Measurements from ENCODE around the gene FLYWCH1. TPM values are rescaled to one million over a fixed set of nuclear protein-coding genes. Genes with fewer than 3 reads are reported as not detected.

FLYWCH1 gene
- total and polyA plus RNA-seq, 8 donors: 11.5 to 40.4 (median 16.5) TPM

DNA sequence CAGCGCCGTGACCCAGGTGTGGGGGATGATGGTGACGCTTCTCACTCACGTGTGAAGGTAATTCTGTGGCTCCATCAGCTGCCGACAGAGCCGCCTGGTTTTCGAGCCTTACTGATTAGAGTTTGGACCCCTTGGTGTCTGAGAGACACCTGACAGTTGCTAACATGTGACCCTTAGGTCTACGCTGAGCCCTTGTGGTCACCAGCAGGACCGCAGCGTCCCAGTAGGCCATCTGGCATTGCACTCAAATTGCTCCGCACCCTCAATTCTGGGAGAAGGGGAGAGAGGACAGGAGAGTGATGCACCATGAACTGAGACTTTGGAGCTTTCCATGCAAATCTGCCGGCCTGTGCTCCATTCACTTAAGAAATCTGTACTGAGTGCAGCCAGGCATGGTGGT lies 2.5 kb downstream of the FLYWCH1 start:
- TF ChIP-seq, protein P1, sequence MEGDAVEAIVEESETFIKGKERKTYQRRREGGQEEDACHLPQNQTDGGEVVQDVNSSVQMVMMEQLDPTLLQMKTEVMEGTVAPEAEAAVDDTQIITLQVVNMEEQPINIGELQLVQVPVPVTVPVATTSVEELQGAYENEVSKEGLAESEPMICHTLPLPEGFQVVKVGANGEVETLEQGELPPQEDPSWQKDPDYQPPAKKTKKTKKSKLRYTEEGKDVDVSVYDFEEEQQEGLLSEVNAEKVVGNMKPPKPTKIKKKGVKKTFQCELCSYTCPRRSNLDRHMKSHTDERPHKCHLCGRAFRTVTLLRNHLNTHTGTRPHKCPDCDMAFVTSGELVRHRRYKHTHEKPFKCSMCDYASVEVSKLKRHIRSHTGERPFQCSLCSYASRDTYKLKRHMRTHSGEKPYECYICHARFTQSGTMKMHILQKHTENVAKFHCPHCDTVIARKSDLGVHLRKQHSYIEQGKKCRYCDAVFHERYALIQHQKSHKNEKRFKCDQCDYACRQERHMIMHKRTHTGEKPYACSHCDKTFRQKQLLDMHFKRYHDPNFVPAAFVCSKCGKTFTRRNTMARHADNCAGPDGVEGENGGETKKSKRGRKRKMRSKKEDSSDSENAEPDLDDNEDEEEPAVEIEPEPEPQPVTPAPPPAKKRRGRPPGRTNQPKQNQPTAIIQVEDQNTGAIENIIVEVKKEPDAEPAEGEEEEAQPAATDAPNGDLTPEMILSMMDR (IDR thresholded peaks at IDR 0.05): no peak
- no peak overlapping the region for H3K4me3 ChIP-seq
- H3K36me3 ChIP-seq: no peaks in the 10 kb centered on the region
- intact Hi-C loops (cut with DNase I): no loop called here
- H3K27me3 ChIP-seq: no peaks in the 10 kb centered on the region
- no peak overlapping the region for H3K27ac ChIP-seq
- FAIRE-seq (no peak), DNase-seq (no peak), ATAC-seq (no peak)
- peaks cover 0 to 6% (median 0%) of the 10 kb centered on the region in 3 donors for H3K4me1 ChIP-seq
- no peaks in the 10 kb centered on the region for H3K9me3 ChIP-seq
- WGBS, 2 donors: 82 to 91% methylated on average over 12 of the region's 12 CpGs

DNA sequence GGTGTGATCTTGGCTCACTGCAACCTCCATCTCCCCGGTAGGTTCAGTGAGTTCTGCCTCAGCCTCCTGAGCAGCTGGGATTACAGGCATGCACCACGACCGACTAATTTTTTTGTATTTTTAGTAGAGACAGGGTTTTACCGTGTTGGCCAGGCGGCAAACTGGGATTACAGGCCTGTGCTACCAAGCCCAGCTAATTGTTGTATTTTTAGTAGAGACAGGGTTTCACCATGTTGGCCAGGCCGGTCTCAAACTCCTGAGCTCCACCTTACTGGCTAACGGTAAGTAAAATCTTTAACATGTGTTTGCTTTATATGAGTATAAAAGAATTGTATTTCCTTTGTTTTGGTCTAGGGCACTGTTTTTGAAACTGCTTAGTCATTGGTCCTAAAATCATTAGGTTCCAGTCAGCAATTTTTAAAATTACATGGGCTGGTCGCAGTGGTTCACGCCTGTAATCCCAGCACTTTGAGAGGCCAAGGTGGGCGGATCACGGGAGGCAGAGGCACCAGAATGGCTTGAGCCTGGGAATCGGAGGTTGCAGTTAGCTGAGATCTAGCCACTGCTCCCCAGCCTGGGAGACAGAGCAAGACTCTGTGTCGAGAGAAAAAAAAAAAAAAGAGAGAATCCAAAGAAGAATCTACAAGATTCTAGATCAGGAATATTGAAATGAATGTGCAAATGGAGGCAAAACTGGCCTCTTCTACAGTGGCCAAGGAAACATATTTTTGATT lies 3.6 kb downstream of the FLYWCH1 start:
- ATAC-seq (no peak), DNase-seq (no peak), FAIRE-seq (no peak)
- intact Hi-C loops (cut with DNase I): loop anchor here in 1 of 3 donors (5.0 kb wide), 1 partner anchor 43 kb away; no protein-coding TSS in a partner anchor
- H3K27ac ChIP-seq: no peak overlapping the region
- H3K27me3 ChIP-seq: no peaks in the 10 kb centered on the region
- no peaks in the 10 kb centered on the region for H3K9me3 ChIP-seq
- 86 to 88% methylated on average over 13 of the region's 13 CpGs for WGBS, 2 donors
- TF ChIP-seq, protein P1 (IDR thresholded peaks at IDR 0.05): no peak
- no peaks in the 10 kb centered on the region for H3K36me3 ChIP-seq
- H3K4me3 ChIP-seq: no peak overlapping the region
- H3K4me1 ChIP-seq: peaks cover 0 to 6% (median 0%) of the 10 kb centered on the region in 3 donors

DNA sequence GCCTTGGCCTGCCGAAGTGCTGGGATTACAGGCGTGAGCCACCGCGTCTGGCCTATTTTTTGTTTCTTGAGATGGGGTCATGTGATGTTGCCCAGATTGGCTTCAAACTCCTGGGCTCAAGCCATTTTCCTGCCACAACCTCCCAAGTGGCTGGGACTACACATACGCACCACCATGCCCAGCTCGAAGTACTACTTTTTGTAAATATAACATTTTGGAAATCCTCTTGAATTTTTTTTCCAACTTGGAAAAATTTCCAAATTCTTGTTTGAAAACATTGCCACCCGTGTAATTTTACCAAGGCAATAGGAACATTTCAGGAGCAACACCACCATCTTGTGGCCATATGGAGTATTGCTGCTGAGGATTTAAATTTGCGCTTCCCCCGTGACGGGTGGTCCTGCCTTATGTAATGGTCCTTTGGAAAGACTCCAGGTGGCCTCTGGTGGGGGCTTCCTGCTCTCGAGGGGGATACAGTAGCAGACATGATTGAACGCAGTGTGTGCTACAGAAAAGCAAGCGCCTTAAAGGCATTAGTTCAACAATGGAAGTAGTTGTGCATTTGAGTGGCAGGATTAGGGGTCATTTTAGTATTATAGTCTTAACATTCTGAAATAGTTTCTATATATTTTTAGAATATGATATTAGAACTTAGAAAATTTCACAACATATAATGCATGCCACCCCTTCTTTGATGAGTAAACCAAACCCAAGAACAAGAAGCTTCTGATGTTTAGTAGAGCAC lies 8.0 kb downstream of the FLYWCH1 start:
- ATAC-seq (peak; percentile 62 to 93 (median 88)), FAIRE-seq (peak; percentile 51), DNase-seq (peak in 1 of 6 donors; percentile 71)
- WGBS, 2 donors: 9 to 10% methylated on average over 13 of the region's 13 CpGs
- H3K4me1 ChIP-seq: no peaks in the 10 kb centered on the region
- H3K4me3 ChIP-seq: no peak overlapping the region
- H3K36me3 ChIP-seq: no peaks in the 10 kb centered on the region
- no peaks in the 10 kb centered on the region for H3K27me3 ChIP-seq
- intact Hi-C loops (cut with DNase I): loop anchor here in 1 of 3 donors (5.0 kb wide), 2 partner anchors 47 to 63 kb away; partner anchors contain the start of gene PKMYT1
- H3K9me3 ChIP-seq: no peaks in the 10 kb centered on the region
- TF ChIP-seq, protein P1 (IDR thresholded peaks at IDR 0.05): peak; percentile 65 to 95 (median 82)
- no peak overlapping the region for H3K27ac ChIP-seq

DNA sequence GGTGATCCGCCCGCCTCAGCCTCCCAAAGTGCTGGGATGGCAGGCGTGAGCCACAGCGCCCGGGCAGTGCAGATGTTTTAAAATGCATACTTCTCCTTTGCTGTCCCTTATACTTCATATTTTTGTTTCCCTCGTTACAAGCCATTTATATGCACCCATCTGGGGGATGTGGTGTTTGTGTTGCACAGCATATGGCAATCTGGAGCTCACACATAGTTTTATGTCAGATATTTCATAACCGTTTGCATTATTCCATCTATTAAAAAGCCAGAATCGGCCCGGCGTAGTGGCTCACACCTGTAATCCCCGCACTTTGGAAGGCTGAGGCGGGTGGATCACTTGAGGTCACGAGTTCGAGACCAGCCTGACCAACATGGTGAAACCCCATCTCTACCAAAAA lies 11.8 kb downstream of the FLYWCH1 start:
- 91 to 95% methylated on average over 14 of the region's 14 CpGs for WGBS, 2 donors
- no peak for FAIRE-seq
- Histone ChIP-seq H3K36me3 (no peaks in the 10 kb centered on the region), H3K9me3 (no peaks in the 10 kb centered on the region), H3K4me1 (peaks cover 0 to 5% (median 0%) of the 10 kb centered on the region in 3 donors), H3K27ac (no peak overlapping the region), H3K27me3 (no peaks in the 10 kb centered on the region), H3K4me3 (no peak overlapping the region)
- DNase-seq: no peak
- ATAC-seq: no peak
- TF ChIP-seq, protein P1 (IDR thresholded peaks at IDR 0.05): no peak
- intact Hi-C loops (cut with DNase I): loop anchor here in 1 of 3 donors (5.0 kb wide), 1 partner anchor 59 kb away; the partner anchor contains the start of gene PKMYT1
